ENCODE results near the gene ELFN1. TPM values are rescaled to one million over a fixed set of nuclear protein-coding genes. Genes with fewer than 3 reads are reported as not detected.
"Not testable (repeated sequence)": the region's sequence is repeated elsewhere in the genome, so short reads cannot be mapped to it uniquely, and the experiment has no call there.

The ELFN1 gene
- total RNA-seq, 1 experiment from 2014 or later, result 1.3 TPM

GRCh38 chr7:1749864-1750466 is 79.9 kb downstream of the ELFN1 start:
- no peak for DNase-seq (ENCODE audit: extremely low read depth, low read depth)

- DNase-seq (ENCODE audit: extremely low read depth, low read depth), result no peak
These were observed 80.5 kb downstream of the ELFN1 start for GRCh38 chr7:1750541-1751021.

- no peak for DNase-seq (ENCODE audit: extremely low read depth, low read depth)
These were observed 82.0 kb downstream of the ELFN1 start for GRCh38 chr7:1752111-1752510.

- DNase-seq (ENCODE audit: extremely low read depth, low read depth), result no peak
These were observed 82.9 kb downstream of the ELFN1 start for GRCh38 chr7:1752771-1753563.

- no peak for DNase-seq (ENCODE audit: extremely low read depth, low read depth)
These were observed 83.4 kb downstream of the ELFN1 start for GRCh38 chr7:1753564-1753867.

DNA sequence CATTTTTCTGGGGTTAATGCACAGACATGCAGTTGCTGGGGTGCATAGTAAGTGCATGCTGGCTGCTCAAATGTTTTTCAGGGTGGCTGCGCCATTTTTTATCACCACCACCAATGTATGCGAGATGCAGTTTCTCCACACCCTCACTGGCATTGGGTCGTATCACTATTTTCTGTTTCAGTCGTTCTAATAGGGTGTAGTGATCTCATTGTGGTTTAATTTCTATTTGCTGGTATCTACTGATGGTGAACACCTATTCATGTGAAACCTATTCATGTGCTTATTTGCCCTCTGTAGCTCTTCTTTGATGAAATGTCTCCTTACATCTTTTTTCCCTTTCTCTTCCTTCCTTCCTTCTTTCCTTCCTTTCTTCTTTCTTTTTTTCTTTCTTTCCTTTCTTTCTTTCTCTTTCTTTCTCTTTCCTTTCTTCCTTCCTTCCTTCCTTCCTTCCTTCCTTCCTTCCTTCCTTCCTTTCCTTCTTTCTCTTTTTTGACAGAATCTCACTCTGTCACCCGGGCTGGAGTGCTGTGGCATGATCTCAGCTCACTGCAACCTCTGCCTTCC is 84.3 kb downstream of the ELFN1 start:
- DNase-seq (ENCODE audit: extremely low read depth, low read depth), result no peak

DNA sequence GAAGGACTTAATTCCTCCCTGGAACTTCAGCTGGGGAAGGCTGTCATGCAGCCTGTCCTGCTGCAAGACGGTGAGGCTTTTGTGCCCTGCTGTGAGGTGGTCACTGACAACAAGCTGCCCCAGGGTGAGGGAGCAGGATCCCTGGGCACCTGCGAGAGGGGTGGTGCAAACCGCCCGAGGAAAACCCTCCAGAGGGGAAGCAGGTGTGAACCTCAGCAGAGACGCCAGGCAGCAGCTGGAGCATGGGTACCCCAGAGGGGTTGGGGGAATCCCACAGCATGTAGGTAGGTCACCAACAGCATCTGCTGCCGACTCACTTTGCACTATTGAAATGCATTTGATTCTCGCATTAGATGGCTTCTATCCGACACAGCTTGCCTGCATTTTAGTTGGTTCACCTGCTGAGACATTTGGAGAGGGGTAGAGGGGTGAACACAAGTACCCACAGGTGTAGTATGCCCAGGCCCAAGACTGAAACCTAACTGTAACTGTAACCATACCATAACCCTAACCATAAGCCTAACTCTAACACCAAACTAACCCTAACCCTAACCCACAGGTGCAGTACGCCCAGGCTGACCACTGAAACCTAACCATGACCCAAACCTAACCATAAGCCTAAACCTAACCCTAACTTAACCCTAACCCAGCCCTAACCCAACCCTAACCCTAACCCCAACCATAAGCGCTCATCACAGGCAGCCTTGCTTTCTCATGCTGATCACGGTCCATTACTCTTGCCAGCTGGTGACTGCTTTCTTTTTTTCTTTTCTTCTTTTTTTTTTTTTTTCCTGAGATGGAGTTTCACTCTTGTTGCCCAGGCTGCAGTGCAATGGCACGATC is 85.9 kb downstream of the ELFN1 start:
- DNase-seq (ENCODE audit: extremely low read depth, low read depth), result no peak

DNA sequence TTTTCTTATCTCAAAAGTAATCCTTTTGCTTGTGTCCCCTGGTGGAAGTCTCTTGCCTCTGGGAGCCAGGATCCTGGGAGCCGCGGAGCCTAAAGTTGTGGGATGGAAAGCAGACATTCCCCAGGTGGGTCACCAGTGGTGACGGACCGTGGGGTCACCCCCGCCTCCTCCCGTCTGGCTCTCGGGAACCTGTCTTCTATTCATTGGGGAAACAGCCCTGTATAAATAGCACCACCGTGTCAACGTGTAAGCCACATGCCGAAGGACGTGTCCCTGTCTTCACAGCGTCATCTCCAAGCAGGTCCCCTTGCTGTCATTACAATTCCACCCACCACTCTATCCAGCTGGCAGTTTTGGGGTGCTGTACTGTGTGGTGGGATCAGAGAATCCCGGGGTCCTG is 87.5 kb downstream of the ELFN1 start:
- DNase-seq (ENCODE audit: extremely low read depth, low read depth), result no peak

DNA sequence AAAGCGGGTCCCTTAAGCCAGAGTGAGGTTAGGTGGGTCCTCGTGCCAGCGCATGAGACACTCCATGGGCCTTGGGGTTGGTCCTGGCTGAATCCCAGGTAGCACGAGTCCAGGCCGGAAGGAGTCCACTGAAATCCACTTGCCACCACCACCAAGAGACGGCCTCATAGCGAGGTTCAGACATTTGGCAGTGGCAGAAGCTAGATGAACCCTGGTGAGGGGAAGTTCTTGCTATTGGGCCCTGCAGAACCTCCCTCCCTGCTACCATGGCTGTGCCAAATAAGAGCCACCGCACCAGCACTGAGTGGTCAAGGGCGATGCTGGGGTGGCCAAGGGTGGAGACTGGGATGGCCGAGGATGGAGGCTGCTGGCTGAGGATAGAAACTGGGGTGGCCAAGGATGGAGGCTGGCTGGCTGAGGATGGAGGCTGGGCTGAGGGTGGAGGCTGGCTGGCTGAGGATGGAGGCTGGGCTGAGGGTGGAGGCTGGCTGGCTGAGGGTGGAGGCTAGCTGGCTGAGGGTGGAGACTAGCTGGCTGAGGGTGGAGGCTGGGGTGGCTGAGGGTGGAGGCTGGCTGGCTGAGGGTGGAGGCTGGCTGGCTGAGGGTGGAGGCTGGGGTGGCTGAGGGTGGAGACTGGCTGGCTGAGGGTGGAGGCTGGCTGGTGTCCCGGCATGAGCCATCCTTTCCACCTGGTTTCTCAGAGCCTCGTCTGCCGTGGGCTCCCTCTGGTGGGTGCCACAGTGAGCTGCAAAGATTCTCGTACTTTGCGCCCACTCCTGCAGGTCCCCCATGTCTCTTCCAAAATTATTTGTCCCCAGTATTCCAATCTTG is 88.2 kb downstream of the ELFN1 start:
- DNase-seq (ENCODE audit: extremely low read depth, low read depth), result peak; percentile 40

- no peak for DNase-seq (ENCODE audit: extremely low read depth, low read depth)
These were observed 88.9 kb downstream of the ELFN1 start for GRCh38 chr7:1758859-1759521.

GRCh38 chr7:1761097-1761496 is 91.0 kb downstream of the ELFN1 start:
- DNase-seq (ENCODE audit: extremely low read depth, low read depth), result no peak

DNA sequence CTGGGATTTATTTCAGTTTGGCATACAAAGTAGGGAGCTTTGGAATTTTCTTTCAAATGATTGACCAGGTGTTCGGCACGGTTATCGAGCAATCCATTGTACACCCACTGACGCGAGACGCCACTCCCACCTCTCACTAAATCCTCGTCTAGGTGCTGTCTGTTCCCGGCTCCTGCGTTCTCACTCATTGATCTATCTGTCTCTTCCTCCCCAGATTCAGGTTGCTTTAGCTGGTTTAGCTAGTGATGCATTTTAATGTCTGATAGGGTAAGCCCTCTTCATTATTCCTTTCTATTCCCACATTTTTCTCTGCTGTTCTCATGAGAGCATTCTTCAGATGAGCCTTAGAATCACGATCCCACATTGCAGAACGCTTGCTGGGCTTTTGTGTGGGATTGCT is 91.7 kb downstream of the ELFN1 start:
- no peak for DNase-seq (ENCODE audit: extremely low read depth, low read depth)

DNA sequence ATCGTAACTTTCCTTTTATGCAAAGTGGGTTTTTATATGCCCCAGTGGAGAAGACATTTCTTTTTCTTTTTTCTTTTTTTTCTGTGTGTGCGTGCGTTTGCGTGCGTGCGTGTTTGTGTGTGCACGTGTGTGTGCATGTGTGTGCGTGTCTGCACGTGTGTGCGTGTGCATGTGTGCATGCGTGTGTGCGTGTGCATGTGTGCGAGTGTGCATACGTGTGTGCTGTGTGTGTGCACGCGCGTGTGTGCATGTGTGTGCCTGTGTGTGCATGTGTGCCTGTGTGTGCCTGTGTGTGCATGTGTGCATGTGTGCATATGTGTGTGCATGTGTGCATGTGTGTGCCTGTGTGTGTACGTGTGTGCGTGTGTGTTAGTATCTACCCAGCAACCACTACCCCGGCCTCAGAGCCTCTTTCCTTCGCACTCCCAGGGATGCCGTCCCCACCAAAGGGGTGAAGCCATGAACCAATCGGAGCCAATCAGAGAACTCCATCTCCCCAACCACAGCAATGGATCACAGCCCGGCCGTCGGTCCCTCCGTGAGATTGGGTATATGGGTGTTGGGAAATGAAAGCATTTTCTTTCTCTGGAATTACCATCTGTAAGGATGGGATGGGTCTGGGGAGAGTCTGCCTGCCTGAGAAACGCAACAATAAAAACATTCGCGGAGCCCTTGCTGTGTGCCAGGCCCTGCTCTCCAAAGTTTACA is 92.3 kb downstream of the ELFN1 start:
- no peak for DNase-seq (ENCODE audit: extremely low read depth, low read depth)

DNA sequence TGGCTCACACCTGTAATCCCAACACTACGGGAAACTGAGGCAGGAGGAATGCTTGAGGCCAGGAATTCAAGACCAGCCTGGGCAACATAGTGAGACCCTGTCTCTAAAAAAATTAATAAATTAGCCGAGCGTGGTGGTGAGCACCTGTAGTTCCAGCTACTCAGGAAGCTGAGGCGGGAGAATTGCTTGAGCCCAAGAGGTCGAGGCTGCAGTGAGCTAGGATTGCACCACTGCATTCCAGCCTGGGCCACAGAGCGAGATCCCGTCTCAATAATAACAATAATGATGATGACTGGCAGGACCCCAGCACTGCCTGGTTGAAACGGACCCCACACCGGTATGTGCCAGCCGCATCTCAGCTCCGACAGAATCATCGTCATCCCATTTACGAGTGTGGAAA is 93.0 kb downstream of the ELFN1 start:
- DNase-seq (ENCODE audit: extremely low read depth, low read depth), result no peak

DNA sequence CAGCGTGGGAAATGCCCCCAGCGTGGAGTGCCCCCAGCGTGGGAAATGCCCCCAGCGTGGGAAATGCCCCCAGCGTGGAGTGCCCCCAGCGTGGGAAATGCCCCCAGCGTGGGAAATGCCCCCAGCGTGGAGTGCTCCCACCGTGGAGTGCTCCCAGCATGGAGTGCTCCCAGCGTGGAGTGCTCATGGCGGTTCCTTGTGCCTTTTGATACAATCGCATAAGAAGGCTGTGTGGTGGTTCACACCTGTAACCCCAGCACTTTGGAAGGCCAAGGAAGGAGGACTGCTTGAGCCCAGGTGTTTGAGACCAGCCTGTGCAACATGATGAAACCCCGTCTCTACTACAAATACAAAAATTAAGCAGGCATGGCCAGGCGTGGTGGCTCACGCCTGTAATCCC is 93.8 kb downstream of the ELFN1 start:
- DNase-seq (ENCODE audit: extremely low read depth, low read depth), result not testable (repeated sequence)

GRCh38 chr7:1765336-1765735 is 95.3 kb downstream of the ELFN1 start:
- no peak for DNase-seq (ENCODE audit: extremely low read depth, low read depth)

DNA sequence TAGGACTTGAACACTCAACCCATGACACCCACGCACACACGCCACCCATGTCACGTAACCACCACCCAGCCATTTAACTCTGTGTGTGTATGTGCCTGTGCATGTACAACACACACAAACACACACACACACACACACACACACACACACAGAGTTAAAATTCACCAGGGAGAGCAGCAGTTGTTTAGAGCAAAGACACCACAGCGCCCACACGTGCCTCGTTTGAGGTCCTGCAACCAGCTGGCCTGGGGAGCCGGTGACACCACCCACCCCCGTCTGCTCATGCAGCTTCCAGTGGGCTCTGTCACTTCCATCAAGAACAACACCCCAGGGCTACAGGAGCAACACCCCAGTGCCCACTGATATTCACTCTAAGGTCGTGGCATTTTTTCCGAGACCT is 97.4 kb downstream of the ELFN1 start:
- no peak for DNase-seq (ENCODE audit: extremely low read depth, low read depth)

DNA sequence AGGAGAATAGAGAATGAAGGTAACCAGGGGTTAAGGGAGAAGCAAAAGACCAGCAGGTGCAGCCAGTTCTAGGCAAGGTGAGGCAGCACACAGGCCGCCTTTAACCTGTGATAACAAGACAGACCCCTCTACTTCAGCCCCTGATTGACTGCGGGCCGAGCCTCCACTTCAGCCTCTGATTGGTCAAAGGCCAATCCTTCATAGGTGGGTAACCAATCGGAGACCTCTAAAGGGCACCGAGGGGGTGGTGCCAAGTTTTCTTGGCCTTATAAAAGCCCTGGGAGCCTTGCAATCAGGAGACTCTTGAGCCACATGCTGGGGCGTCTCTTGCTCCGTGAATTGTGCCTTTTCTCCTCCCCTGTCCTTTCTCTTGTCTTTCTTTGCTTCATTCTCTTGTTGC is 98.8 kb downstream of the ELFN1 start:
- DNase-seq (ENCODE audit: extremely low read depth, low read depth), result no peak

Data from NCI-H460 (cell line).